ENCODE data around the gene ADAMTSL1.

The ADAMTSL1 gene

GRCh38 chr9:18626046-18626698 lies 152.2 kb downstream of the ADAMTSL1 start:
- Histone ChIP-seq H3K4me1 (ENCODE audit: control insufficient read depth, insufficient read depth, low read length) (no peaks in the 10 kb centered on the region), H3K4me3 (ENCODE audit: low read depth, low read length) (no peak overlapping the region), H3K36me3 (ENCODE audit: control insufficient read depth in 2 of 2, insufficient read depth in 1 of 2, low read length in 2 of 2) (no peaks in the 10 kb centered on the region), H3K9me3 (ENCODE audit: control insufficient read depth, insufficient read depth, low read depth, low read length) (no peaks in the 10 kb centered on the region), H3K27ac (ENCODE audit: extremely low read depth, low read depth, low read length) (no peak overlapping the region)
- ChIA-PET POLR2A (no interaction called here), CTCF (interaction anchor here (1.5 kb wide), 1 partner anchor 372 kb away, joined by 3 read pairs; no protein-coding TSS in a partner anchor)
- TF ChIP-seq BCL11A (tag by site-specific recombination; IDR thresholded peaks at IDR 0.05; ENCODE audit: low read depth) (no peak), ZNF792 (tag by site-specific recombination; IDR thresholded peaks at IDR 0.05) (no peak), HOXC10 (CRISPR knock-in tag; IDR thresholded peaks at IDR 0.05) (no peak), ZNF175 (tag by site-specific recombination; IDR thresholded peaks at IDR 0.05) (no peak), FEZF1 (tag by site-specific recombination; IDR thresholded peaks at IDR 0.05) (no peak), ZFP41 (tag by site-specific recombination; IDR thresholded peaks at IDR 0.05; ENCODE audit: borderline replicate concordance) (no peak), ZNF777 (tag by site-specific recombination; IDR thresholded peaks at IDR 0.05; ENCODE audit: borderline replicate concordance) (no peak), ZNF548 (tag by site-specific recombination; IDR thresholded peaks at IDR 0.05) (no peak), GLI4 (tag by site-specific recombination; IDR thresholded peaks at IDR 0.05) (no peak), MYNN (tag by site-specific recombination; IDR thresholded peaks at IDR 0.05; ENCODE audit: borderline replicate concordance) (no peak), ZNF19 (tag by site-specific recombination; IDR thresholded peaks at IDR 0.05; ENCODE audit: low read depth) (no peak)

DNA sequence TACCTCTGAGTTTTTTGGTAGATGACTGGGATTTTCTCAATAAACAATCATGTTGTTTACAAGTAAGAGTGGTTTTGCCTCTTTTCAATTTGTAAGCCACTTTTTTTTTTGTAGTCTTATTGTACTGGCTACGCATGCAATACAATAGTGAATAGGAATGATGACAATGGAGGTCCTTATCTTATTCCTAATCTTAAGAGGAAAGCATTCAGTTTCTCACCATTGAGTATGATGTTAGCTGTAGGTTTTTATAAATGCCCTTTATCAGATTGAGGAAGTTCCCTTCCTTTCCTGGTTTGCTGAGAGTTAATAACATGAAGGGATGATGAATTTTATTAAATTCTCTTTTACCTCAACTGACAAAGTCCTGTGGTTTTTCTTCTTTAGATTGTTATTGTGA lies 155.2 kb downstream of the ADAMTSL1 start:
- H3K36me3 ChIP-seq (ENCODE audit: control insufficient read depth in 2 of 2, insufficient read depth in 1 of 2, low read length in 2 of 2): no peaks in the 10 kb centered on the region
- H3K27ac ChIP-seq (ENCODE audit: extremely low read depth, low read depth, low read length): no peak overlapping the region
- POLR2A ChIA-PET: no interaction called here
- H3K4me3 ChIP-seq (ENCODE audit: low read depth, low read length): no peak overlapping the region
- H3K9me3 ChIP-seq (ENCODE audit: control insufficient read depth, insufficient read depth, low read depth, low read length): no peaks in the 10 kb centered on the region
- CTCF ChIA-PET: no interaction called here
- H3K4me1 ChIP-seq (ENCODE audit: control insufficient read depth, insufficient read depth, low read length): no peaks in the 10 kb centered on the region
- TF ChIP-seq ZNF555 (tag by site-specific recombination; conservative IDR thresholded peaks at IDR 0.05) (no peak), ZSCAN23 (tag by site-specific recombination; IDR thresholded peaks at IDR 0.05) (no peak), ZNF658 (tag by site-specific recombination; IDR thresholded peaks at IDR 0.05) (no peak), ZNF10 (tag by site-specific recombination; IDR thresholded peaks at IDR 0.05) (no peak), ZBTB1 (tag by site-specific recombination; IDR thresholded peaks at IDR 0.05) (no peak), ZEB2 (tag by site-specific recombination; IDR thresholded peaks at IDR 0.05) (no peak), ZNF473 (tag by site-specific recombination; IDR thresholded peaks at IDR 0.05) (no peak), OSR2 (tag by site-specific recombination; IDR thresholded peaks at IDR 0.05) (no peak), ZNF837 (tag by site-specific recombination; IDR thresholded peaks at IDR 0.05) (no peak), ZBTB11 (tag by site-specific recombination; conservative IDR thresholded peaks at IDR 0.05; ENCODE audit: low read depth) (no peak), PBX3 (CRISPR knock-in tag; IDR thresholded peaks at IDR 0.05) (no peak), ZNF23 (tag by site-specific recombination; IDR thresholded peaks at IDR 0.05; ENCODE audit: borderline replicate concordance) (no peak), ZNF600 (tag by site-specific recombination; IDR thresholded peaks at IDR 0.05) (no peak), ZNF174 (tag by site-specific recombination; IDR thresholded peaks at IDR 0.05) (no peak), PRDM10 (tag by site-specific recombination; IDR thresholded peaks at IDR 0.05) (no peak), ZNF24 (tag by site-specific recombination; IDR thresholded peaks at IDR 0.05) (no peak), ZNF777 (tag by site-specific recombination; IDR thresholded peaks at IDR 0.05; ENCODE audit: borderline replicate concordance) (no peak)
- TF ChIP-seq, protein P1, sequence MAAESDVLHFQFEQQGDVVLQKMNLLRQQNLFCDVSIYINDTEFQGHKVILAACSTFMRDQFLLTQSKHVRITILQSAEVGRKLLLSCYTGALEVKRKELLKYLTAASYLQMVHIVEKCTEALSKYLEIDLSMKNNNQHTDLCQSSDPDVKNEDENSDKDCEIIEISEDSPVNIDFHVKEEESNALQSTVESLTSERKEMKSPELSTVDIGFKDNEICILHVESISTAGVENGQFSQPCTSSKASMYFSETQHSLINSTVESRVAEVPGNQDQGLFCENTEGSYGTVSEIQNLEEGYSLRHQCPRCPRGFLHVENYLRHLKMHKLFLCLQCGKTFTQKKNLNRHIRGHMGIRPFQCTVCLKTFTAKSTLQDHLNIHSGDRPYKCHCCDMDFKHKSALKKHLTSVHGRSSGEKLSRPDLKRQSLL (tag by site-specific recombination; IDR thresholded peaks at IDR 0.05): no peak
